Astrocyte (in vitro differentiated cells and primary cell): Measurements from ENCODE around the gene NKX1-2. TPM values are rescaled to one million over a fixed set of nuclear protein-coding genes. Genes with fewer than 3 reads are reported as not detected.

Source experiments
- DNase-seq: peaks from one replicate; pipeline ENCODE4 v3.0.0-alpha.2; 2010; ENCODE audit warnings: low read depth
- FAIRE-seq: peaks from 2 replicates; lab custom pipeline; 2011; peaks lifted over from hg19 to GRCh38; lab: Jason Lieb, UNC
- H2AFZ ChIP-seq: 2 replicates; pipeline ENCODE4 v1.6.0; 2012; ENCODE audit warnings: low read depth, low read length, inconsistent platforms
- H3K27ac ChIP-seq: 2 replicates; pipeline ENCODE4 v1.5.1; 2011; ENCODE audit warnings: low read depth, low read length, inconsistent platforms
- H3K27me3 ChIP-seq: 2 replicates; pipeline ENCODE4 v1.6.0; 2011; ENCODE audit warnings: low read length, inconsistent platforms; ENCODE audit not compliant: insufficient read depth
- H3K36me3 ChIP-seq: 2 replicates; pipeline ENCODE4 v1.5.1; 2011; ENCODE audit warnings: low read length, inconsistent platforms; ENCODE audit not compliant: insufficient read depth
- H3K4me1 ChIP-seq: 2 replicates; pipeline ENCODE4 v1.5.1; 2011; ENCODE audit warnings: low read length, inconsistent platforms; ENCODE audit not compliant: insufficient read depth
- H3K4me2 ChIP-seq: 2 replicates; pipeline ENCODE4 v1.6.0; 2012; ENCODE audit warnings: low read length, inconsistent platforms
- H3K4me3 ChIP-seq: 2 replicates; pipeline ENCODE4 v1.5.1; 2011; ENCODE audit warnings: low read depth, mild to moderate bottlenecking, low read length, inconsistent platforms; ENCODE audit not compliant: insufficient read depth
- H3K79me2 ChIP-seq: 2 replicates; pipeline ENCODE4 v1.6.0; 2012; ENCODE audit warnings: mild to moderate bottlenecking, low read length, inconsistent platforms; ENCODE audit not compliant: insufficient read depth
- H3K9ac ChIP-seq: 2 replicates; pipeline ENCODE4 v1.6.0; 2012; ENCODE audit warnings: mild to moderate bottlenecking, low read length, inconsistent platforms
- H3K9me3 ChIP-seq: 2 replicates; pipeline ENCODE4 v1.5.1; 2012; ENCODE audit warnings: low read depth, mild to moderate bottlenecking, low read length, inconsistent platforms; ENCODE audit not compliant: insufficient read depth
- H4K20me1 ChIP-seq: 2 replicates; pipeline ENCODE4 v1.6.0; 2012; ENCODE audit warnings: low read length, inconsistent platforms; ENCODE audit not compliant: insufficient read depth
- H3K27ac Mint-ChIP-seq: one replicate; pipeline ENCODE4 v1.8.0; 2021; ENCODE audit warnings: mild to moderate bottlenecking, mixed read lengths; ENCODE audit not compliant: unreplicated experiment
- H3K27me3 Mint-ChIP-seq: one replicate; pipeline ENCODE4 v1.8.0; 2021; ENCODE audit warnings: low read depth, mixed read lengths; ENCODE audit not compliant: unreplicated experiment
- H3K36me3 Mint-ChIP-seq: one replicate; pipeline ENCODE4 v1.8.0; 2021; ENCODE audit warnings: low read depth, mixed read lengths; ENCODE audit not compliant: unreplicated experiment
- H3K4me1 Mint-ChIP-seq: one replicate; pipeline ENCODE4 v1.8.0; 2021; ENCODE audit warnings: low read depth, mixed read lengths; ENCODE audit not compliant: unreplicated experiment
- H3K4me3 Mint-ChIP-seq: one replicate; pipeline ENCODE4 v1.8.0; 2021; ENCODE audit warnings: mild to moderate bottlenecking, moderate library complexity, mixed read lengths; ENCODE audit not compliant: unreplicated experiment
- H3K9me3 Mint-ChIP-seq: one replicate; pipeline ENCODE4 v1.8.0; 2021; ENCODE audit warnings: mild to moderate bottlenecking, mixed read lengths; ENCODE audit not compliant: unreplicated experiment
- EZH2 ChIP-seq: IDR thresholded peaks from 2 replicates; pipeline ENCODE4 v1.6.1; 2012; ENCODE audit warnings: mild to moderate bottlenecking, low read length, inconsistent platforms; ENCODE audit not compliant: insufficient read depth
- total RNA-seq: library from RNA; stranded (reverse); gene quantifications from 2 replicates; pipeline ENCODE4 v1.2.1, GENCODE V29; 2021
- TF ChIP-seq, protein P1 (sequence below): IDR thresholded peaks from 2 replicates; pipeline ENCODE4 v1.5.1; 2011; ENCODE audit warnings: low read depth, mild to moderate bottlenecking, inconsistent platforms, low read length, moderate library complexity; ENCODE audit not compliant: insufficient read depth

NKX1-2 gene
- total RNA-seq, 1 donor from 2014 or later: not detected

DNA sequence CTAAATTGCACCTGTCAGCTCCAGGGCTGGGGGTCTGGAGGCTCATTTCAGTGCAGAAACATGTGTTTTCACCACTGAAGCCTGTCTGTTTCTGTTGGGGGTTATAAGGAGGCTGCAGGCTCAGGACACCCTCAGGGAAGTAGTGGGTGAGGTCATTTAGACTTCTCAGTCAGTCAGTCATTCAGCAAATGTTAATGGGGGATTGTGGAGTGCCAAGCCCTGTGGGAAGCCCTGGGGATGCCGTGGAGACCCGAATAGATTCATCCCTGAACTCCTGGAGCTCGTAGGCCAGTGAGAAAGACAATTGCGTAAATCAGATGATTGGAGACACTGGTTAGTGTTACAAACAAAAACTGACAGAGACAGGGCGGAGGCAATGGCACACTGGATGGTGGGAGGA lies 31.0 kb upstream of the NKX1-2 start:
- peaks cover 10% of the 10 kb centered on the region for H3K36me3 Mint-ChIP-seq
- Histone ChIP-seq H3K4me1 (no peaks in the 10 kb centered on the region), H3K36me3 (no peaks in the 10 kb centered on the region), H4K20me1 (peaks cover 10% of the 10 kb centered on the region), H3K9ac (no peak overlapping the region), H3K79me2 (no peaks in the 10 kb centered on the region), H3K4me3 (no peak overlapping the region), H3K27me3 (no peaks in the 10 kb centered on the region), H3K27ac (no peak overlapping the region), H3K4me2 (no peak overlapping the region), H3K9me3 (no peaks in the 10 kb centered on the region), H2AFZ (no peak overlapping the region)
- H3K27me3 Mint-ChIP-seq: peaks cover 6% of the 10 kb centered on the region
- no peak overlapping the region for H3K4me3 Mint-ChIP-seq
- FAIRE-seq (no peak), DNase-seq (no peak)
- H3K9me3 Mint-ChIP-seq: no peaks in the 10 kb centered on the region
- peaks cover 4% of the 10 kb centered on the region for H3K4me1 Mint-ChIP-seq
- H3K27ac Mint-ChIP-seq: no peak overlapping the region
- TF ChIP-seq, protein P1, sequence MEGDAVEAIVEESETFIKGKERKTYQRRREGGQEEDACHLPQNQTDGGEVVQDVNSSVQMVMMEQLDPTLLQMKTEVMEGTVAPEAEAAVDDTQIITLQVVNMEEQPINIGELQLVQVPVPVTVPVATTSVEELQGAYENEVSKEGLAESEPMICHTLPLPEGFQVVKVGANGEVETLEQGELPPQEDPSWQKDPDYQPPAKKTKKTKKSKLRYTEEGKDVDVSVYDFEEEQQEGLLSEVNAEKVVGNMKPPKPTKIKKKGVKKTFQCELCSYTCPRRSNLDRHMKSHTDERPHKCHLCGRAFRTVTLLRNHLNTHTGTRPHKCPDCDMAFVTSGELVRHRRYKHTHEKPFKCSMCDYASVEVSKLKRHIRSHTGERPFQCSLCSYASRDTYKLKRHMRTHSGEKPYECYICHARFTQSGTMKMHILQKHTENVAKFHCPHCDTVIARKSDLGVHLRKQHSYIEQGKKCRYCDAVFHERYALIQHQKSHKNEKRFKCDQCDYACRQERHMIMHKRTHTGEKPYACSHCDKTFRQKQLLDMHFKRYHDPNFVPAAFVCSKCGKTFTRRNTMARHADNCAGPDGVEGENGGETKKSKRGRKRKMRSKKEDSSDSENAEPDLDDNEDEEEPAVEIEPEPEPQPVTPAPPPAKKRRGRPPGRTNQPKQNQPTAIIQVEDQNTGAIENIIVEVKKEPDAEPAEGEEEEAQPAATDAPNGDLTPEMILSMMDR: no peak
- no peak for TF ChIP-seq EZH2

DNA sequence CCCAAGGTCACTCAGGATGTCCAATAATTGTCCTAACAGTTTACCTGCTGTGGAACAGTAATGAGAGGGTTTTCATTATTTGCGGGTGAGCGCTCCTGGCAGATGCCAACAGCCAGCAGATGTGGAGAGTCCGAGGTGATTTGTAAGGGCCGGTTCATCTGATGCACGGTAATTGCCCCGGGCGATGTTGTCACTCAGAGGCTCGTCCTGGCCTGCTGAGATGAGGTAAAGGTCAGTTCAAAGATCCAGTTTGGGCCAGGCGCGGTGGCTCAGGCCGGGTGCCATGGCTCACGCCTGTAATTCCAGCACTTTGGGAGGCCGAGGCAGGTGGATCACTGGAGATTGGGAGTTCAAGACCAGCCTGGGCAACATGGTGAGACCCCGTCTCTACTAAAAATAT lies 28.7 kb upstream of the NKX1-2 start:
- peaks cover 4% of the 10 kb centered on the region for H3K4me1 Mint-ChIP-seq
- no peaks in the 10 kb centered on the region for H3K79me2 ChIP-seq

More for the DNA sequence above, 28.7 kb upstream of the NKX1-2 start:
- Mint-ChIP-seq H3K27me3 (peaks cover 6% of the 10 kb centered on the region), H3K36me3 (peaks cover 6% of the 10 kb centered on the region), H3K27ac (no peak overlapping the region), H3K9me3 (no peaks in the 10 kb centered on the region), H3K4me3 (no peak overlapping the region)
- Histone ChIP-seq H2AFZ (no peak overlapping the region), H3K27ac (no peak overlapping the region), H3K4me3 (no peak overlapping the region), H4K20me1 (peaks cover 10% of the 10 kb centered on the region), H3K4me1 (no peaks in the 10 kb centered on the region), H3K9ac (no peak overlapping the region), H3K9me3 (no peaks in the 10 kb centered on the region), H3K36me3 (no peaks in the 10 kb centered on the region), H3K4me2 (no peak overlapping the region), H3K27me3 (no peaks in the 10 kb centered on the region)
- FAIRE-seq (no peak), DNase-seq (no peak)
- no peak for TF ChIP-seq EZH2
- TF ChIP-seq, protein P1: no peak
